Epithelial cell of esophagus (primary cell): Measurements from ENCODE around the gene NRDE2.

Experiments
- DNase-seq: peaks from one replicate; pipeline ENCODE4 v3.0.0; 2010; ENCODE audit warnings: low read depth
- H3K4me3 ChIP-seq: 2 replicates; pipeline ENCODE4 v1.5.1; 2011; ENCODE audit warnings: mild to moderate bottlenecking, low read length, control low read depth
- CTCF ChIP-seq: IDR thresholded peaks from 2 replicates; pipeline ENCODE4 v1.5.1; 2011; ENCODE audit warnings: low read depth, mild to moderate bottlenecking, low read length, control low read depth, inconsistent platforms; ENCODE audit not compliant: insufficient read depth; ENCODE audit errors: missing control alignments

Gene NRDE2

GRCh38 chr14:90331497-90332270 lies at the start of gene NRDE2:
Gene NRDE2 (minus strand): TSS chr14:90331941. CDS start chr14:90331904, 37 bp downstream.
- no peak for TF ChIP-seq CTCF
- H3K4me3 ChIP-seq = peak within 1 kb of the TSS; percentile 73
- DNase-seq = peak; percentile 96

- no peak overlapping the region for H3K4me3 ChIP-seq
- TF ChIP-seq CTCF = no peak
- peak; percentile 11 for DNase-seq
These were observed 49.5 kb upstream of the NRDE2 start for GRCh38 chr14:90381011-90381786.

GRCh38 chr14:90379106-90379505 lies 47.4 kb upstream of the NRDE2 start:
- DNase-seq = no peak
- TF ChIP-seq CTCF = no peak
- H3K4me3 ChIP-seq = no peak overlapping the region

GRCh38 chr14:90378249-90378648 lies 46.5 kb upstream of the NRDE2 start:
- no peak for TF ChIP-seq CTCF
- H3K4me3 ChIP-seq = no peak overlapping the region
- DNase-seq = no peak

- DNase-seq = peak; percentile 92
- no peak for TF ChIP-seq CTCF
- H3K4me3 ChIP-seq = no peak overlapping the region
These were observed 44.2 kb upstream of the NRDE2 start for GRCh38 chr14:90375934-90376333.

GRCh38 chr14:90374813-90375212 lies 43.1 kb upstream of the NRDE2 start:
- H3K4me3 ChIP-seq = no peak overlapping the region
- no peak for DNase-seq
- TF ChIP-seq CTCF = no peak

- TF ChIP-seq CTCF = no peak
- DNase-seq = no peak
- H3K4me3 ChIP-seq = no peak overlapping the region
These were observed 42.1 kb upstream of the NRDE2 start for GRCh38 chr14:90373887-90374286.
